DMS53 treated with DMSO at 0.1 percent for 48 hours (cell line): Measurements from ENCODE around the gene CACNA1B.
"Not testable (repeated sequence)": the region's sequence is repeated elsewhere in the genome, so short reads cannot be mapped to it uniquely, and the experiment has no call there.

Experiments
- DNase-seq: peaks from one replicate; lab custom pipeline; 2025; ENCODE audit not compliant: unreplicated experiment; lab: John Stamatoyannopoulos, UW

The CACNA1B gene

GRCh38 chr9:138126090-138126857 is 248.7 kb downstream of the CACNA1B start:
- not testable (repeated sequence) for DNase-seq

- not testable (repeated sequence) for DNase-seq
These were observed 249.4 kb downstream of the CACNA1B start for GRCh38 chr9:138126858-138127584.

- not testable (repeated sequence) for DNase-seq
These were observed 250.4 kb downstream of the CACNA1B start for GRCh38 chr9:138128027-138128426.

GRCh38 chr9:138129318-138129717 is 251.7 kb downstream of the CACNA1B start:
- DNase-seq, result not testable (repeated sequence)

- DNase-seq, result not testable (repeated sequence)
These were observed 255.5 kb downstream of the CACNA1B start for GRCh38 chr9:138132946-138133705.

- DNase-seq, result not testable (repeated sequence)
These were observed 257.0 kb downstream of the CACNA1B start for GRCh38 chr9:138134581-138134980.

- DNase-seq, result not testable (repeated sequence)
These were observed 261.5 kb downstream of the CACNA1B start for GRCh38 chr9:138139096-138139495.

- DNase-seq, result not testable (repeated sequence)
These were observed 263.4 kb downstream of the CACNA1B start for GRCh38 chr9:138140980-138141379.

GRCh38 chr9:138142528-138143244 is 265.1 kb downstream of the CACNA1B start:
- not testable (repeated sequence) for DNase-seq

GRCh38 chr9:138143491-138143890 is 265.9 kb downstream of the CACNA1B start:
- not testable (repeated sequence) for DNase-seq

- DNase-seq, result not testable (repeated sequence)
These were observed 270.0 kb downstream of the CACNA1B start for GRCh38 chr9:138147556-138147955.

- peak; percentile 57 for DNase-seq
These were observed 272.4 kb downstream of the CACNA1B start for GRCh38 chr9:138149672-138150656.

GRCh38 chr9:138155788-138156187 is 278.2 kb downstream of the CACNA1B start:
- DNase-seq, result not testable (repeated sequence)

- not testable (repeated sequence) for DNase-seq
These were observed 289.2 kb downstream of the CACNA1B start for GRCh38 chr9:138166793-138167192.
